K562 (cell line): ENCODE data around the gene RPS19. TPM values are rescaled to one million over a fixed set of nuclear protein-coding genes. Genes with fewer than 3 reads are reported as not detected.

ENCODE experiments used
- DDX20 ChIP-seq: fragments of 450-650 bp; IDR thresholded peaks from 2 replicates; pipeline ENCODE4 v1.6.1; 2016; ENCODE audit warnings: missing genetic modification characterization, low read depth, mild to moderate bottlenecking, missing compliant biosample characterization, moderate library complexity
- POLR3G ChIP-seq: IDR thresholded peaks from 2 replicates; pipeline ENCODE4 v1.6.1; 2011; ENCODE audit not compliant: insufficient read length, insufficient replicate concordance; ENCODE audit errors: extremely low read depth
- PYGO2 ChIP-seq: fragments of 450-650 bp; IDR thresholded peaks from 2 replicates; pipeline ENCODE4 v1.6.1; 2016; ENCODE audit warnings: mild to moderate bottlenecking, missing genetic modification characterization, moderate library complexity, missing compliant biosample characterization
- ZNF3 ChIP-seq: fragments of 250-450 bp; sonication (Bioruptor Pico); IDR thresholded peaks from 2 replicates; pipeline ENCODE4 v1.5.0; 2021; ENCODE audit warnings: mild to moderate bottlenecking, moderate library complexity
- ZZZ3 ChIP-seq: fragments of 450-650 bp; IDR thresholded peaks from 2 replicates; pipeline ENCODE4 v1.6.1; 2016; ENCODE audit warnings: antibody characterized with exemption, mild to moderate bottlenecking, moderate library complexity
- polyA plus RNA-seq, 8 experiments: library from polyadenylated mRNA; depleted of rRNA in 4 of 8; stranded (reverse) in 5 of 8; unstranded in 3 of 8; fragments of >200 nt; fragmentation: Nextera tagmentation in 2 of 8; fragmentation: Illumina TruSeq in 1 of 8; extraction: Ambion mirVana in 2 of 8; extraction: Trizol in 1 of 8; gene quantifications; 2 replicates each; pipeline versions ENCODE4 v1.2.1 to v1.2.3, GENCODE V29; 2011 to 2014; ENCODE audit warnings: inconsistent platforms in 1 of 8, missing spikeins in 1 of 8
- total RNA-seq, 7 experiments: library from RNA; depleted of rRNA in 6 of 7; stranded (reverse); fragments of >200 nt in 6 of 7; fragmentation: Illumina TruSeq in 2 of 7; extraction: Trizol in 2 of 7; gene quantifications; 2 replicates each; pipeline versions ENCODE4 v1.2.1 to v1.2.3, GENCODE V29; 2011 to 2021; ENCODE audit warnings: low replicate concordance in 1 of 7
- TF ChIP-seq, protein P1 (sequence below): fragments of 200-600 bp; sonication (generic); IDR thresholded peaks from one replicate; pipeline ENCODE4 v1.6.1; 2012; ENCODE audit warnings: mild to moderate bottlenecking, low read depth, low read length, inconsistent platforms
- TF ChIP-seq, protein P2 (sequence below): fragments of 250-450 bp; sonication (Bioruptor Pico); IDR thresholded peaks from 2 replicates; pipeline ENCODE4 v1.4.0; 2020; ENCODE audit warnings: mild to moderate bottlenecking

The RPS19 gene
- total and polyA plus RNA-seq, 9 of the 15 experiments (the other 6 are each of a cell fraction or from before 2014, with no cell fraction given) = 1,964 to 3,408 (median 2,747) TPM

DNA sequence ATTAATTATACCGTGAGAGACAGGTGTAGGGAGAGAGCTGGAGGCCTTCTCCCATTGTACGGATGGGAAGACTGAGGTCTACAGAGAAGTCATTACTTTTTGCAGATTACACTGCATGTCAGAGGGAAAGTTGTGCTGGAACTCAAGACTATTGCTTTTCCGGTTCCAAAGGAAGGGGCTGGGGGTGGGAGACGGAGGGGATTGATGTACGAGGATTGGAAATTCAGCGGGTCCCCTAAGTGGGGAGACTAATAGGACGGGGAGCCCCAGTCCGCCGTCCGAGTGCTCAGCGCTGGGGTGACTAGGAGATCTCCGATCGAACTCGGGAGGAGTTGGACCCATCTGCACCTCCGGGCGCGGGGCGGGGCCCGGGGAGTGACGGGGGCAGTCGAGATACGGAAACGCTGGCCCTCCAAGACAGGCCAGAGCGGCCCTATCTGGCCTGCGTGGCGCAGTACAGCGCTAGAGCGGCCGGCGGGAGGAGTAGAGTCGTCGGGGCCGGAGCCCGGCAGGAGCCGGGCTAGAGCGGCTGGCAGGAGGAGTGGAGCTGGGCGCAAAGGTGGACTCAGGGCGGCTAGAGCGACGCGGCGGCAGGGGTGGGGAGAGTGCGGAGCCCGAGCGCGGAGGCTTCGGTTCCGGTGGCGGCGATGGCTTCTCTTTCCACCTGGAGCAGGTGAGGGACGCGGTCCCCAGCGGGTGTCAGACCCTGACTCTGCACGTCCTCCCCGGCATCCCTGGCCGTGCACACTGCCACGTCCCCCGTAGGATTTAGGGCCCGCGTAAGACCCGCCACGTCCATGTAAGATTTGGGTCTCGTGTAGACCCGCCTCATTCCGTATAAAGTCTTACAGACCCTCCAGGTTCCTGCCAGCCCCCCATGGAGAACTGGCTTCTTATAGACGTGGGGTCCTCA is 24.0 kb downstream of the RPS19 start (continued):
- TF ChIP-seq, protein P1, sequence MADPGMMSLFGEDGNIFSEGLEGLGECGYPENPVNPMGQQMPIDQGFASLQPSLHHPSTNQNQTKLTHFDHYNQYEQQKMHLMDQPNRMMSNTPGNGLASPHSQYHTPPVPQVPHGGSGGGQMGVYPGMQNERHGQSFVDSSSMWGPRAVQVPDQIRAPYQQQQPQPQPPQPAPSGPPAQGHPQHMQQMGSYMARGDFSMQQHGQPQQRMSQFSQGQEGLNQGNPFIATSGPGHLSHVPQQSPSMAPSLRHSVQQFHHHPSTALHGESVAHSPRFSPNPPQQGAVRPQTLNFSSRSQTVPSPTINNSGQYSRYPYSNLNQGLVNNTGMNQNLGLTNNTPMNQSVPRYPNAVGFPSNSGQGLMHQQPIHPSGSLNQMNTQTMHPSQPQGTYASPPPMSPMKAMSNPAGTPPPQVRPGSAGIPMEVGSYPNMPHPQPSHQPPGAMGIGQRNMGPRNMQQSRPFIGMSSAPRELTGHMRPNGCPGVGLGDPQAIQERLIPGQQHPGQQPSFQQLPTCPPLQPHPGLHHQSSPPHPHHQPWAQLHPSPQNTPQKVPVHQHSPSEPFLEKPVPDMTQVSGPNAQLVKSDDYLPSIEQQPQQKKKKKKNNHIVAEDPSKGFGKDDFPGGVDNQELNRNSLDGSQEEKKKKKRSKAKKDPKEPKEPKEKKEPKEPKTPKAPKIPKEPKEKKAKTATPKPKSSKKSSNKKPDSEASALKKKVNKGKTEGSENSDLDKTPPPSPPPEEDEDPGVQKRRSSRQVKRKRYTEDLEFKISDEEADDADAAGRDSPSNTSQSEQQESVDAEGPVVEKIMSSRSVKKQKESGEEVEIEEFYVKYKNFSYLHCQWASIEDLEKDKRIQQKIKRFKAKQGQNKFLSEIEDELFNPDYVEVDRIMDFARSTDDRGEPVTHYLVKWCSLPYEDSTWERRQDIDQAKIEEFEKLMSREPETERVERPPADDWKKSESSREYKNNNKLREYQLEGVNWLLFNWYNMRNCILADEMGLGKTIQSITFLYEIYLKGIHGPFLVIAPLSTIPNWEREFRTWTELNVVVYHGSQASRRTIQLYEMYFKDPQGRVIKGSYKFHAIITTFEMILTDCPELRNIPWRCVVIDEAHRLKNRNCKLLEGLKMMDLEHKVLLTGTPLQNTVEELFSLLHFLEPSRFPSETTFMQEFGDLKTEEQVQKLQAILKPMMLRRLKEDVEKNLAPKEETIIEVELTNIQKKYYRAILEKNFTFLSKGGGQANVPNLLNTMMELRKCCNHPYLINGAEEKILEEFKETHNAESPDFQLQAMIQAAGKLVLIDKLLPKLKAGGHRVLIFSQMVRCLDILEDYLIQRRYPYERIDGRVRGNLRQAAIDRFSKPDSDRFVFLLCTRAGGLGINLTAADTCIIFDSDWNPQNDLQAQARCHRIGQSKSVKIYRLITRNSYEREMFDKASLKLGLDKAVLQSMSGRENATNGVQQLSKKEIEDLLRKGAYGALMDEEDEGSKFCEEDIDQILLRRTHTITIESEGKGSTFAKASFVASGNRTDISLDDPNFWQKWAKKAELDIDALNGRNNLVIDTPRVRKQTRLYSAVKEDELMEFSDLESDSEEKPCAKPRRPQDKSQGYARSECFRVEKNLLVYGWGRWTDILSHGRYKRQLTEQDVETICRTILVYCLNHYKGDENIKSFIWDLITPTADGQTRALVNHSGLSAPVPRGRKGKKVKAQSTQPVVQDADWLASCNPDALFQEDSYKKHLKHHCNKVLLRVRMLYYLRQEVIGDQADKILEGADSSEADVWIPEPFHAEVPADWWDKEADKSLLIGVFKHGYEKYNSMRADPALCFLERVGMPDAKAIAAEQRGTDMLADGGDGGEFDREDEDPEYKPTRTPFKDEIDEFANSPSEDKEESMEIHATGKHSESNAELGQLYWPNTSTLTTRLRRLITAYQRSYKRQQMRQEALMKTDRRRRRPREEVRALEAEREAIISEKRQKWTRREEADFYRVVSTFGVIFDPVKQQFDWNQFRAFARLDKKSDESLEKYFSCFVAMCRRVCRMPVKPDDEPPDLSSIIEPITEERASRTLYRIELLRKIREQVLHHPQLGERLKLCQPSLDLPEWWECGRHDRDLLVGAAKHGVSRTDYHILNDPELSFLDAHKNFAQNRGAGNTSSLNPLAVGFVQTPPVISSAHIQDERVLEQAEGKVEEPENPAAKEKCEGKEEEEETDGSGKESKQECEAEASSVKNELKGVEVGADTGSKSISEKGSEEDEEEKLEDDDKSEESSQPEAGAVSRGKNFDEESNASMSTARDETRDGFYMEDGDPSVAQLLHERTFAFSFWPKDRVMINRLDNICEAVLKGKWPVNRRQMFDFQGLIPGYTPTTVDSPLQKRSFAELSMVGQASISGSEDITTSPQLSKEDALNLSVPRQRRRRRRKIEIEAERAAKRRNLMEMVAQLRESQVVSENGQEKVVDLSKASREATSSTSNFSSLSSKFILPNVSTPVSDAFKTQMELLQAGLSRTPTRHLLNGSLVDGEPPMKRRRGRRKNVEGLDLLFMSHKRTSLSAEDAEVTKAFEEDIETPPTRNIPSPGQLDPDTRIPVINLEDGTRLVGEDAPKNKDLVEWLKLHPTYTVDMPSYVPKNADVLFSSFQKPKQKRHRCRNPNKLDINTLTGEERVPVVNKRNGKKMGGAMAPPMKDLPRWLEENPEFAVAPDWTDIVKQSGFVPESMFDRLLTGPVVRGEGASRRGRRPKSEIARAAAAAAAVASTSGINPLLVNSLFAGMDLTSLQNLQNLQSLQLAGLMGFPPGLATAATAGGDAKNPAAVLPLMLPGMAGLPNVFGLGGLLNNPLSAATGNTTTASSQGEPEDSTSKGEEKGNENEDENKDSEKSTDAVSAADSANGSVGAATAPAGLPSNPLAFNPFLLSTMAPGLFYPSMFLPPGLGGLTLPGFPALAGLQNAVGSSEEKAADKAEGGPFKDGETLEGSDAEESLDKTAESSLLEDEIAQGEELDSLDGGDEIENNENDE = no peak
- peak; percentile 64 for TF ChIP-seq PYGO2 (tag)
- TF ChIP-seq, protein P2, sequence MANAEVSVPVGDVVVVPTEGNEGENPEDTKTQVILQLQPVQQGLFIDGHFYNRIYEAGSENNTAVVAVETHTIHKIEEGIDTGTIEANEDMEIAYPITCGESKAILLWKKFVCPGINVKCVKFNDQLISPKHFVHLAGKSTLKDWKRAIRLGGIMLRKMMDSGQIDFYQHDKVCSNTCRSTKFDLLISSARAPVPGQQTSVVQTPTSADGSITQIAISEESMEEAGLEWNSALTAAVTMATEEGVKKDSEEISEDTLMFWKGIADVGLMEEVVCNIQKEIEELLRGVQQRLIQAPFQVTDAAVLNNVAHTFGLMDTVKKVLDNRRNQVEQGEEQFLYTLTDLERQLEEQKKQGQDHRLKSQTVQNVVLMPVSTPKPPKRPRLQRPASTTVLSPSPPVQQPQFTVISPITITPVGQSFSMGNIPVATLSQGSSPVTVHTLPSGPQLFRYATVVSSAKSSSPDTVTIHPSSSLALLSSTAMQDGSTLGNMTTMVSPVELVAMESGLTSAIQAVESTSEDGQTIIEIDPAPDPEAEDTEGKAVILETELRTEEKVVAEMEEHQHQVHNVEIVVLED (CRISPR knock-in tag) = peak; percentile 82
- TF ChIP-seq ZNF3 (CRISPR knock-in tag) = peak; percentile 62; the same call in 1 of the 2 replicates
- TF ChIP-seq DDX20 (tag) = no peak
- no peak for TF ChIP-seq POLR3G
- peak; percentile 97 for TF ChIP-seq ZZZ3
